DND-41 (cell line): ENCODE results near the gene SLC1A3.

Experiments
- ATAC-seq: fragments of 200-7000 bp; cut with Tn5 transposase; 3 replicates; pipeline ENCODE4 v1.9.1; 2021; ENCODE audit warnings: low read depth; ENCODE audit not compliant: insufficient read depth
- DNase-seq: peaks from one replicate; pipeline ENCODE4 v3.0.0-alpha.2; 2020
- H2AFZ ChIP-seq: 2 replicates; pipeline ENCODE4 v1.6.0; 2012; ENCODE audit warnings: low read depth, low read length
- H3K27ac ChIP-seq: 2 replicates; pipeline ENCODE4 v1.5.1; 2012; ENCODE audit warnings: low read length, inconsistent platforms
- H3K27me3 ChIP-seq: fragments of 200-600 bp; sonication (generic); 2 replicates; pipeline ENCODE4 v1.6.0; 2012; ENCODE audit warnings: low read length, mild to moderate bottlenecking, inconsistent platforms; ENCODE audit not compliant: insufficient read depth, poor library complexity
- H3K36me3 ChIP-seq: 2 replicates; pipeline ENCODE4 v1.5.1; 2012; ENCODE audit warnings: low read length, inconsistent platforms; ENCODE audit not compliant: insufficient read depth
- H3K4me1 ChIP-seq: 2 replicates; pipeline ENCODE4 v1.5.1; 2012; ENCODE audit warnings: mild to moderate bottlenecking, low read length; ENCODE audit not compliant: insufficient read depth
- H3K4me2 ChIP-seq: 2 replicates; pipeline ENCODE4 v1.6.0; 2012; ENCODE audit warnings: mild to moderate bottlenecking, moderate library complexity, low read length, inconsistent platforms; ENCODE audit not compliant: insufficient read depth
- H3K4me3 ChIP-seq, 2 experiments: fragments of 200-600 bp in 1 of 2; shearing (Covaris generic) in 1 of 2; 2 replicates each; pipeline ENCODE4 v1.5.1; 2012 to 2016; ENCODE audit warnings: inconsistent platforms in 2 of 2, low read length in 2 of 2, mild to moderate bottlenecking in 2 of 2, low read depth in 1 of 2, moderate library complexity in 1 of 2
- H3K79me2 ChIP-seq: 2 replicates; pipeline ENCODE4 v1.6.0; 2012; ENCODE audit warnings: low read length, inconsistent platforms; ENCODE audit not compliant: insufficient read depth
- H3K9ac ChIP-seq: 2 replicates; pipeline ENCODE4 v1.6.0; 2012; ENCODE audit warnings: low read depth, mild to moderate bottlenecking, inconsistent platforms, low read length, moderate library complexity
- H3K9me3 ChIP-seq: 2 replicates; pipeline ENCODE4 v1.5.1; 2012; ENCODE audit warnings: low read length, moderate library complexity, mild to moderate bottlenecking, inconsistent platforms; ENCODE audit not compliant: insufficient read depth, severe bottlenecking
- H4K20me1 ChIP-seq: 2 replicates; pipeline ENCODE4 v1.6.0; 2012; ENCODE audit warnings: low read length; ENCODE audit not compliant: insufficient read depth
- EZH2 ChIP-seq: IDR thresholded peaks from 3 replicates; pipeline ENCODE4 v1.6.1; 2012; ENCODE audit warnings: borderline replicate concordance, low read depth, mild to moderate bottlenecking, moderate library complexity, low read length, inconsistent platforms; ENCODE audit not compliant: severe bottlenecking
- TF ChIP-seq, protein P1 (sequence below): IDR thresholded peaks from 2 replicates; pipeline ENCODE4 v1.5.1; 2012; ENCODE audit warnings: borderline replicate concordance, low read length, moderate library complexity, mild to moderate bottlenecking; ENCODE audit not compliant: poor library complexity, severe bottlenecking; ENCODE audit errors: extremely low read depth

Gene SLC1A3

DNA sequence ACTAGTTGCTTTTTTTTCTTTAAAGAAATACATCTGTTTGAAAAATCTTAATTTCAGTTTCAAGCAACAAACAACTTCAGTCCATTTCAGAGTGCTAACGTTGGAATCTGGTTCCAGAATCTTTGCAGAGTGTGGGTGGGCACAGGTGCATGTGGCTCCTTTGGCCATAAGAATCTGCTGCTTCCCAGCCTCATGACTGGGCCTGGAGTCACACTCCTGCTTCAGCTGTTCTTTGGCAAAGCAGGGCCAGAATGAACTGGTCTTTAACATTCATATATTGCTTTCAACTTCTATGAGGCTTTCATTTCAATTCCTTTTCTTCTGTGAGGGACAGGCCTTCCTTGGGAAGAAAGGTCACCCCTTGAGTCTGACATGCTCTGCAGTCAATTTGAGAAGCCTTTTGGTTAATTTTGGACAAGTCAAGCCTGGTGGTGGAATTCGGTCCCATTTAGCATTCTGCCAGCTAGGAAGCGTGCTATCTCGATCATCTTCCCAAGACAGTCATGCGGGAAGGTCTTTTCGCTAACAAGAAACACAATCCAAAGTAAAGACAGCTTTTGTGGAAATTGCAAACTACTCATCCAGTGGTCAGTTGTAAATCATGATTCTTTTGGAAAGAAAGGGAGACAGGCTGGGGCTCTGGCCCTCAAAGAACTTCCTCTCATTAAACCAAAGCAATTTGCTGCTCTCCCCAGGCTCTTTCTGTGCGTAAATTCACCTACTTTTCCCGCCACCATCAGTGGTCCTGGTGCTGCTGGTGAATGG is 55.2 kb downstream of the SLC1A3 start:
- Histone ChIP-seq H3K9me3 (no peaks in the 10 kb centered on the region), H3K79me2 (no peaks in the 10 kb centered on the region), H3K9ac (no peak overlapping the region), H3K4me1 (no peaks in the 10 kb centered on the region), H2AFZ (no peak overlapping the region), H3K27me3 (peaks cover 7% of the 10 kb centered on the region), H3K4me2 (no peak overlapping the region), H4K20me1 (no peaks in the 10 kb centered on the region), H3K4me3 (no peak overlapping the region), H3K27ac (no peak overlapping the region), H3K36me3 (no peaks in the 10 kb centered on the region)
- TF ChIP-seq, protein P1, sequence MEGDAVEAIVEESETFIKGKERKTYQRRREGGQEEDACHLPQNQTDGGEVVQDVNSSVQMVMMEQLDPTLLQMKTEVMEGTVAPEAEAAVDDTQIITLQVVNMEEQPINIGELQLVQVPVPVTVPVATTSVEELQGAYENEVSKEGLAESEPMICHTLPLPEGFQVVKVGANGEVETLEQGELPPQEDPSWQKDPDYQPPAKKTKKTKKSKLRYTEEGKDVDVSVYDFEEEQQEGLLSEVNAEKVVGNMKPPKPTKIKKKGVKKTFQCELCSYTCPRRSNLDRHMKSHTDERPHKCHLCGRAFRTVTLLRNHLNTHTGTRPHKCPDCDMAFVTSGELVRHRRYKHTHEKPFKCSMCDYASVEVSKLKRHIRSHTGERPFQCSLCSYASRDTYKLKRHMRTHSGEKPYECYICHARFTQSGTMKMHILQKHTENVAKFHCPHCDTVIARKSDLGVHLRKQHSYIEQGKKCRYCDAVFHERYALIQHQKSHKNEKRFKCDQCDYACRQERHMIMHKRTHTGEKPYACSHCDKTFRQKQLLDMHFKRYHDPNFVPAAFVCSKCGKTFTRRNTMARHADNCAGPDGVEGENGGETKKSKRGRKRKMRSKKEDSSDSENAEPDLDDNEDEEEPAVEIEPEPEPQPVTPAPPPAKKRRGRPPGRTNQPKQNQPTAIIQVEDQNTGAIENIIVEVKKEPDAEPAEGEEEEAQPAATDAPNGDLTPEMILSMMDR = no peak
- no peak for TF ChIP-seq EZH2
- ATAC-seq = no peak
- DNase-seq = no peak

DNA sequence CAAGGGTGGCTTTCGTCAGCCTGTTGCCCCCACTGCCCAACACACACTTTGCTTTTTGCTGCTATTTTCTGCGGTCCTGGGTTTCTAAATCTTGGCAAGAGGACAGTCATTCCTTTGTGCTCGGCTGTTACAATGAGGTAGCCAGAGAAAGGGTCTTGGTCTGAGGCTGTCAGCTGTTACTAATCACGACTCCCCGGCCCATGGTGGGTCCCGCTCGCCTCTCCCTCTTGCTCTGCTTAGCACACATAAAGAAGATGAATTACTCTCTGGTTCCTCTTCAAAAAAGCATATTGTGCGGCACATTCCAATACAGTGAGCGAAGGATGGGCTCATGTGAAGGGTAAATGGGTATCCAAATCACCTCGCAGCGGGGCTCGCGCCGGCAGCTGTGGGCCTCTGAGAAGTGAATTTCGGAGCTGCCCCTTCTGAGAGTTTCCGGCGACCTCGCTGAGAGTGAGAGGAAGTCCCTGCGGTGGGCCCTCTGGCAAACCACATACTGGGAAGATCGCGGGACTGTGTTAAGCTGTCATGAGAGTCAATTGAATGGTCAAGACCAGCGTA is 56.0 kb downstream of the SLC1A3 start:
- TF ChIP-seq, protein P1 = no peak
- no peak for TF ChIP-seq EZH2
- H3K36me3 ChIP-seq = no peaks in the 10 kb centered on the region
- no peaks in the 10 kb centered on the region for H3K4me1 ChIP-seq
- ATAC-seq (no peak), DNase-seq (no peak)
- no peak overlapping the region for H3K4me3 ChIP-seq
- no peak overlapping the region for H3K4me2 ChIP-seq
- no peaks in the 10 kb centered on the region for H3K9me3 ChIP-seq
- no peaks in the 10 kb centered on the region for H3K79me2 ChIP-seq
- peaks cover 7% of the 10 kb centered on the region for H3K27me3 ChIP-seq
- H3K9ac ChIP-seq = no peak overlapping the region
- no peak overlapping the region for H2AFZ ChIP-seq
- no peak overlapping the region for H3K27ac ChIP-seq
- no peaks in the 10 kb centered on the region for H4K20me1 ChIP-seq

DNA sequence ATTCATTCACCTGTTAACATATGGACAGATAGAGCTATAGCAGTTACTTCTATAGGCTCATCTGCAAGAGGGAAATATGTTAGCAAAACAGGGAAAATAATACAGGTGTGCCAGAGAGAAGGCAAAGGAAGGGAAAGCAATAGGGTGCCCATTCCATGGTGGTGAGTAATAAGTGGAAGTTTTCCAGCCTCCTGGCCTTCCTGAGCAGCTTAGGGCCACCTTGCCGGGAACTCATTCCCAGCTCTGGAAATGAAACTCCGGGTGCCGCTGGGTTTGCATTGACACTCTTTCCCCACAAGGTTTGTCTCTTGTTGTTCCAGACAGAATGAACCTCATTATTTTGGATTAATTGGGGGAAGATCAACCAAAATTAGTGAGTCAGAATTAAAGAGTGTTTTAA is 58.4 kb downstream of the SLC1A3 start:
- Histone ChIP-seq H3K9ac (no peak overlapping the region), H3K4me1 (no peaks in the 10 kb centered on the region), H3K27ac (no peak overlapping the region)

More for the DNA sequence above, 58.4 kb downstream of the SLC1A3 start:
- ATAC-seq (no peak), DNase-seq (no peak)
- TF ChIP-seq, protein P1 = no peak
- TF ChIP-seq EZH2 = no peak
- no peaks in the 10 kb centered on the region for H3K79me2 ChIP-seq
- H3K36me3 ChIP-seq = no peaks in the 10 kb centered on the region
- H3K4me2 ChIP-seq = no peak overlapping the region
- H2AFZ ChIP-seq = no peak overlapping the region
- peaks cover 5% of the 10 kb centered on the region for H3K27me3 ChIP-seq
- H4K20me1 ChIP-seq = no peaks in the 10 kb centered on the region
- no peak overlapping the region for H3K4me3 ChIP-seq
- no peaks in the 10 kb centered on the region for H3K9me3 ChIP-seq
